Progenitor cell of endocrine pancreas (in vitro differentiated cells): ENCODE measurements around the gene PLAAT1. TPM values are rescaled to one million over a fixed set of nuclear protein-coding genes. Genes with fewer than 3 reads are reported as not detected.

Experiments
- DNase-seq: peaks from one replicate; pipeline ENCODE4 v3.0.0; 2021; ENCODE audit warnings: low spot score; ENCODE audit not compliant: unreplicated experiment
- H3K27ac Mint-ChIP-seq: 2 replicates; pipeline ENCODE4 v1.8.0; 2021; ENCODE audit warnings: mild to moderate bottlenecking, moderate library complexity, mixed read lengths
- H3K27me3 Mint-ChIP-seq: 2 replicates; pipeline ENCODE4 v1.8.0; 2021; ENCODE audit warnings: mixed read lengths
- H3K36me3 Mint-ChIP-seq: 2 replicates; pipeline ENCODE4 v1.8.0; 2022; ENCODE audit warnings: mixed read lengths; ENCODE audit not compliant: insufficient read depth
- H3K4me1 Mint-ChIP-seq: 2 replicates; pipeline ENCODE4 v1.8.0; 2021; ENCODE audit warnings: low read depth, mixed read lengths
- H3K4me3 Mint-ChIP-seq: 2 replicates; pipeline ENCODE4 v1.8.0; 2021; ENCODE audit warnings: low read depth, mild to moderate bottlenecking, moderate library complexity, mixed read lengths
- H3K9me3 Mint-ChIP-seq: 2 replicates; pipeline ENCODE4 v1.8.0; 2021; ENCODE audit warnings: low read depth, mixed read lengths
- CTCF ChIP-seq: fragments of 200-600 bp; sonication (generic); IDR thresholded peaks from one replicate; pipeline ENCODE4 v1.5.0; 2021; ENCODE audit warnings: antibody characterized with exemption, mild to moderate bottlenecking; ENCODE audit not compliant: unreplicated experiment
- total RNA-seq: library from RNA; stranded (reverse); gene quantifications from 2 replicates; pipeline ENCODE4 v1.2.1, GENCODE V29; 2021

PLAAT1 gene
- total RNA-seq, 1 donor from 2014 or later, result 2.1 TPM

GRCh38 chr3:193237030-193237429 lies 4.0 kb upstream of the PLAAT1 start:
- Mint-ChIP-seq H3K27me3 (peaks cover 6% of the 10 kb centered on the region), H3K36me3 (no peaks in the 10 kb centered on the region), H3K9me3 (no peaks in the 10 kb centered on the region), H3K4me3 (no peak overlapping the region), H3K4me1 (peaks cover 2% of the 10 kb centered on the region), H3K27ac (no peak overlapping the region)
- DNase-seq, result no peak
- no peak for TF ChIP-seq CTCF

DNA sequence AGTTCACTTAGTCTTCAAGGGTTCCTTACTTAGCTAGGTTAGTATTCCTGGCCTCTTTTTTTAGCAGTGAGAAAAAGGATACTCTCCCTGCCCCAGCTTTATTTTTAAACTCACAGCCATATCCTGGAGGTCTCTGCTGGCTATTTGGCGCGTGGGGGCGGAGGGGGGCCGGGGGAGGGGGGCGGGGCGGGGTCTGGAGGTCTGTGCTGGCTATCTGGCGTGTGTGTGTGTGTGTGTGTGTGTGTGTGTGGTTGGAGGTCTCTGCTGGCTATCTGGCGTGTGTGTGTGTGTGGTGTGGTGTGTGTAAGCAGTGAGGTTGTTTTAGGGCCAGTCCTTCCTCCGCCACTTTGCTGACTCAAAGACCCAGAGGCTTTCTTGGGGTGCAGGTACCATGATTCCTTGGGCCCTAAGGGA lies 579 bp upstream of the PLAAT1 start:
- Mint-ChIP-seq H3K27me3 (peaks cover 20% of the 10 kb centered on the region), H3K9me3 (no peaks in the 10 kb centered on the region), H3K27ac (peak overlapping the region; percentile 93), H3K4me1 (peaks cover 2% of the 10 kb centered on the region), H3K36me3 (no peaks in the 10 kb centered on the region), H3K4me3 (peak overlapping the region; percentile 83)
- no peak for DNase-seq
- TF ChIP-seq CTCF, result no peak

DNA sequence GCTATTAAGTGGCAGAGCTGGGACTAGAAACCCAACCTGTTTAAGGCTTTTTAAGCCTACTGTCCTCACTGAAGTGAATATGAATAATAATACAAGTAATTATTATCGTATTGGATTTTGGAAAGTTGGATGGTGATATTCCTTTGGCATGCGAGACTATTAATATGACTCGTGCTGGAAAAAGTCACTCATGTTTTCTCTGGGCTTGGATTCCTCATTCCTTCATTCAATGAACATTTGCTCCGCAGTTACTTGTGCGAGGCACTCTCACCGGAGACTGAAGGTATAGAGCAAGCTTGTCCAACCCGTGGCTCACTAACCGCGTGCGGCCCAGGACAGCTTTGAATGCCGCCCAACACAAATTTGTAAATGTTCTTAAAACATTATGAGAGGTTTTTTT lies 694 bp downstream of the PLAAT1 start:
- Mint-ChIP-seq H3K27ac (no peak overlapping the region), H3K4me3 (peak overlapping the region; percentile 73), H3K27me3 (peaks cover 20% of the 10 kb centered on the region), H3K4me1 (peaks cover 2% of the 10 kb centered on the region), H3K9me3 (peaks cover 2% of the 10 kb centered on the region), H3K36me3 (no peaks in the 10 kb centered on the region)
- TF ChIP-seq CTCF, result no peak
- DNase-seq, result no peak

- DNase-seq, result no peak
- Mint-ChIP-seq H3K36me3 (peaks cover 3% of the 10 kb centered on the region), H3K27me3 (peaks cover 17% of the 10 kb centered on the region), H3K4me1 (peaks cover 2% of the 10 kb centered on the region), H3K4me3 (no peak overlapping the region), H3K27ac (no peak overlapping the region), H3K9me3 (peaks cover 16% of the 10 kb centered on the region)
- TF ChIP-seq CTCF, result no peak
These were observed 2.5 kb downstream of the PLAAT1 start for GRCh38 chr3:193243571-193243970.

DNA sequence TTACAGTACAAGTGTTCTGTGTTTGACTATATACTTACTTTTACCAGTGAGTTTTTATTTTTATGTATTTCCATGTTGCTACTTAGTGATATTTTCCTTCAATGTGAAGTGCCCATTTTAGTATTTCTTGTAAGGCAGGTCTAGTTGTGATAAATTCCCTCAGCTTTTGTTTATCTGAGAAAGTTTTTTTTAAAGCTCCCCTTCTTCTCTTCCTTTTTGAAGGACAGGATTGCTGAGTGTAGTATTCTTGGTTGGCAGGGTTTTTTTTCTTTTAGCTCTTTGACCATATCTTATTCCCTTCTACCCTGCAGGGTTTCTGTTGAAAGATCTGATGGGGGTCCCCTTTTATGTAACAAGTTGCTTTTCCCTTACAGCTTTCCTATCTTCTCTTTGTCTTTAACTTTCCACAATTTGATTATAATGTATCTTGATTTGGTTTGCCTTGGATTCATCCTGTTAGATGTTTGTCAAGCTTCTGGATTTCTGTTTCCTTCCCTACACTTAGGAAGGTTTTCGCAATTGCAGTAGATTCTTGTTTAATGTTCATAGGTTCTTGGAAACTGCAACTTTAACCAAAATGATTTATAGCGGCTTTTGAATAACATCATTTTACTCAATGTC lies 7.9 kb downstream of the PLAAT1 start:
- Mint-ChIP-seq H3K36me3 (peaks cover 12% of the 10 kb centered on the region), H3K4me3 (no peak overlapping the region), H3K27ac (no peak overlapping the region), H3K9me3 (peaks cover 32% of the 10 kb centered on the region), H3K4me1 (no peaks in the 10 kb centered on the region), H3K27me3 (no peaks in the 10 kb centered on the region)
- DNase-seq, result no peak
- TF ChIP-seq CTCF, result no peak
